Nephron progenitor cell (in vitro differentiated cells): Measurements from ENCODE around the gene SULT2B1.

Experiments used
- DNase-seq: peaks from one replicate; pipeline ENCODE4 v3.0.0; 2021
- H3K27ac Mint-ChIP-seq: 2 replicates; pipeline ENCODE4 v1.8.0; 2021; ENCODE audit warnings: mild to moderate bottlenecking, moderate library complexity, mixed read lengths
- H3K27me3 Mint-ChIP-seq: 2 replicates; pipeline ENCODE4 v1.8.0; 2021; ENCODE audit warnings: mild to moderate bottlenecking, low read depth, mixed read lengths; ENCODE audit not compliant: poor library complexity
- H3K36me3 Mint-ChIP-seq: 2 replicates; pipeline ENCODE4 v1.8.0; 2021; ENCODE audit warnings: low read depth, mixed read lengths
- H3K4me1 Mint-ChIP-seq: 2 replicates; pipeline ENCODE4 v1.8.0; 2021; ENCODE audit warnings: mixed read lengths
- H3K4me3 Mint-ChIP-seq: 2 replicates; pipeline ENCODE4 v1.8.0; 2021; ENCODE audit warnings: mild to moderate bottlenecking, moderate library complexity, mixed read lengths
- H3K9me3 Mint-ChIP-seq: 2 replicates; pipeline ENCODE4 v1.8.0; 2021; ENCODE audit warnings: mild to moderate bottlenecking, moderate library complexity, mixed read lengths
- CTCF ChIP-seq: fragments of 200-600 bp; sonication (generic); IDR thresholded peaks from 2 replicates; pipeline ENCODE4 v1.5.0; 2021; ENCODE audit warnings: antibody characterized with exemption

The SULT2B1 gene

GRCh38 chr19:48603850-48604249 lies 51.9 kb downstream of the SULT2B1 start:
- Mint-ChIP-seq H3K4me1 (peaks cover 4% of the 10 kb centered on the region), H3K4me3 (no peak overlapping the region), H3K36me3 (no peaks in the 10 kb centered on the region), H3K9me3 (no peaks in the 10 kb centered on the region), H3K27me3 (peaks cover 6% of the 10 kb centered on the region), H3K27ac (no peak overlapping the region)
- no peak for DNase-seq
- no peak for TF ChIP-seq CTCF

DNA sequence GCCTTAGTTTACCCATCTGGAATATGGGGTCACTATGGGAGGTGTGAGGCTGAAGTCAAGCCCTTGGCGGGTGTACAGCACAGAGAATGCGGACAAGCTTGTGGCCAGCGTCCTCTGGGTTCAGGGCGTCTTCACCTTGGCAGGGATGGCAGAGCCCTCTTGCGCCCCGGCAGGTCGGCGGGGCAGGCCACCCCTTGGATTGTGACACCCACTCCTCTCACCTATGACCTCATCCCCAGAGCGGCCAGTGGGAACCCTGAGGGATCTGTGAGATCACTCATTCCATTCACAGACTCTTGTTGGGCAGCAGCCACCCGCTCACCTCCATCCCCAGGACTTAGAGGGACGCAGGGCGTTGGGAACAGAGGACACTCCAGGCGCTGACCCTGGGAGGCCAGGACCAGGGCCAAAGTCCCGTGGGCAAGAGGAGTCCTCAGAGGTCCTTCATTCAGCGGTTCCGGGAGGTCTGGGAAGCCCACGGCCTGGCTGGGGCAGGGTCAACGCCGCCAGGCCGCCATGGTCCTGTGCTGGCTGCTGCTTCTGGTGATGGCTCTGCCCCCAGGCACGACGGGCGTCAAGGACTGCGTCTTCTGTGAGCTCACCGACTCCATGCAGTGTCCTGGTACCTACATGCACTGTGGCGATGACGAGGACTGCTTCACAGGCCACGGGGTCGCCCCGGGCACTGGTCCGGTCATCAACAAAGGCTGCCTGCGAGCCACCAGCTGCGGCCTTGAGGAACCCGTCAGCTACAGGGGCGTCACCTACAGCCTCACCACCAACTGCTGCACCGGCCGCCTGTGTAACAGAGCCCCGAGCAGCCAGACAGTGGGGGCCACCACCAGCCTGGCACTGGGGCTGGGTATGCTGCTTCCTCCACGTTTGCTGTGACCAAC lies 54.7 kb downstream of the SULT2B1 start, which contains the start of gene SPACA4:
Gene SPACA4, plus strand, starts transcription at position 280 of the 896 bp plus-strand sequence. Its CDS starts 237 bp downstream, at position 517.
- peaks cover 3% of the 10 kb centered on the region for H3K4me1 Mint-ChIP-seq
- no peak for TF ChIP-seq CTCF
- H3K27me3 Mint-ChIP-seq: peaks cover 6% of the 10 kb centered on the region
- H3K9me3 Mint-ChIP-seq: no peaks in the 10 kb centered on the region
- H3K36me3 Mint-ChIP-seq: no peaks in the 10 kb centered on the region
- H3K27ac Mint-ChIP-seq: no peak within 1 kb of the TSS
- no peak for DNase-seq
- no peak within 1 kb of the TSS for H3K4me3 Mint-ChIP-seq

DNA sequence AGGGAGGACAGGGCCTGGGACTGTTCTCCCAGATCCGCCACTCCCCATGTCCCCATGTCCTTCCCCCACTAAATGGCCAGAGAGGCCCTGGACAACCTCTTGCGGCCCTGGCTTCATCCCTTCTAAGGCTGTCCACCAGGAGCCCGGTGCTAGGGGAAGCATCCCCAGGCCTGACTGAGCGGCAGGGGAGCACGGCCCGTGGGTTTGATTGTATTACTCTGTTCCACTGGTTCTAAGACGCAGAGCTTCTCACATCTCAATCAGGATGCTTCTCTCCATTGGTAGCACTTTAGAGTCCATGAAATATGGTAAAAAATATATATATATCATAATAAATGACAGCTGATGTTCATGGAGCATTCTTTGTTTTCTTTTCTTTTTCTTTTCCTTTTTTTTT lies 55.4 kb downstream of the SULT2B1 start:
- peaks cover 6% of the 10 kb centered on the region for H3K27me3 Mint-ChIP-seq
- TF ChIP-seq CTCF: no peak
- peaks cover 3% of the 10 kb centered on the region for H3K4me1 Mint-ChIP-seq
- no peak overlapping the region for H3K4me3 Mint-ChIP-seq
- H3K9me3 Mint-ChIP-seq: no peaks in the 10 kb centered on the region
- no peak for DNase-seq
- H3K27ac Mint-ChIP-seq: no peak overlapping the region
- H3K36me3 Mint-ChIP-seq: no peaks in the 10 kb centered on the region

DNA sequence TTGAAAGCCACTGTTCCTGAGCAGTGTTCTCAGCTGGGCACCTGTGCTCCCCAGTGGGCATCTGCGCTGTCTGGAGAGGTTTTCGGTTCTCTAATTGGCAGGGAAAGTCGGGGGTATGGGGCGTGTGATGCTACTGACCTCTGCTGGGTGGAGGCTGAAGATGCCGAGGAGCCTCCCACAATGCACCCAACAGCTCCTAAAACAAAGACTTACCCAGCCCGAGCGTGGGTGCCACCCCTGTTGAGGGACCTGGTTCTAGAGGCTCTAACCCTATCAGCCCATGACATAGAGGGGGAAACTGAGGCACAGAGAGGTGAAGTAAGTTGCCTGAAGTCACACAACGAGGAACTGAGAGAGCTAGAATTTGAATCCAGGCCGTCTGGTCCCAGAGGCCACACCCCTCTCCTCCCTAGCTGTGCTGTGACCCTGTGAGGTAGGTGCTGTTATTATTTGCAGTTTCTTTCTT lies 56.9 kb downstream of the SULT2B1 start:
- no peak for DNase-seq
- H3K36me3 Mint-ChIP-seq: no peaks in the 10 kb centered on the region
- no peak overlapping the region for H3K4me3 Mint-ChIP-seq
- no peaks in the 10 kb centered on the region for H3K9me3 Mint-ChIP-seq
- H3K4me1 Mint-ChIP-seq: peaks cover 5% of the 10 kb centered on the region
- H3K27me3 Mint-ChIP-seq: peaks cover 6% of the 10 kb centered on the region
- peak; percentile 30 for TF ChIP-seq CTCF
- H3K27ac Mint-ChIP-seq: no peak overlapping the region

DNA sequence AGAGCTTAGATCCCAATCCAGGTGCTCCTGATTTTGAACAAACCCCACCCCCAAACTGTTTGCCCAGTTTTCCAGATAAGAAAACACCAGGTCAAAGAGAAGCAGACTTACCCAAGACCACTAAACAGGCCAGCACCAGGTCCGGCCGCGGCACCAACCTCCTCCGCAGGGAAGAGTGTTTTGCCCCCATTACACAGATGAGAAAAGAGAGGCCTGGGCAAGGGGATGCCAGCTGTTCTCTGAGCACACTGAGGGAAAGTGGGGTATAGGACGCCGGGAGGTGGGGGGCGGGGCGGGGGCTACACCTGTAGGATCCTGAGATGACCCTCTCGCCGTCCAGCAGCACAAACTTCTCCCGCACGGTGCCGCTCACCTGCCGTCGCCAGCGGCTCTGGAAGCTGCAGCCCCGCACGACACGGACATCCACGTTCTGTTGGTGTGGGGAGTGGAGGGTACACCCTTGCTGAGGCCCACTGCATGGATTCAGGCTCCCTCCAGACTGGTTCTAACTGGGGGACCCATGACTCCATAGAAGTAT lies 57.7 kb downstream of the SULT2B1 start:
- DNase-seq: no peak
- TF ChIP-seq CTCF: no peak
- no peak overlapping the region for H3K27ac Mint-ChIP-seq
- H3K4me3 Mint-ChIP-seq: no peak overlapping the region
- H3K36me3 Mint-ChIP-seq: no peaks in the 10 kb centered on the region
- H3K4me1 Mint-ChIP-seq: peaks cover 13% of the 10 kb centered on the region
- peaks cover 6% of the 10 kb centered on the region for H3K27me3 Mint-ChIP-seq
- H3K9me3 Mint-ChIP-seq: no peaks in the 10 kb centered on the region
